HFFc6 (cell line): ENCODE data around the gene BCAS3. TPM values are rescaled to one million over a fixed set of nuclear protein-coding genes. Genes with fewer than 3 reads are reported as not detected.

Source experiments
- DNase-seq: peaks from one replicate; pipeline ENCODE4 v3.0.0-alpha.2; 2018
- H3K27ac Mint-ChIP-seq: 2 replicates; pipeline ENCODE4 v1.8.0; 2020; ENCODE audit warnings: mild to moderate bottlenecking, mixed read lengths
- H3K27me3 Mint-ChIP-seq: 2 replicates; pipeline ENCODE4 v1.8.0; 2021; ENCODE audit warnings: mild to moderate bottlenecking, moderate library complexity, mixed read lengths; ENCODE audit not compliant: insufficient read depth
- H3K36me3 Mint-ChIP-seq: 2 replicates; pipeline ENCODE4 v1.8.0; 2021; ENCODE audit warnings: low read depth, mixed read lengths
- H3K4me1 Mint-ChIP-seq: 2 replicates; pipeline ENCODE4 v1.8.0; 2020; ENCODE audit warnings: low read depth, mixed read lengths
- H3K4me3 Mint-ChIP-seq: 2 replicates; pipeline ENCODE4 v1.8.0; 2020; ENCODE audit warnings: mild to moderate bottlenecking, moderate library complexity, mixed read lengths
- H3K9me3 Mint-ChIP-seq: 2 replicates; pipeline ENCODE4 v1.8.0; 2020; ENCODE audit warnings: mild to moderate bottlenecking, mixed read lengths
- total RNA-seq, 6 experiments: library from RNA; stranded (reverse); fragmentation: NEBNext Ultra II Directional; extraction: Animal tissue kit (Norgen Biotek cat#: 25700); gene quantifications; 2 replicates in 1 of 6; 3 replicates in 5 of 6; pipeline ENCODE4 v1.2.3, GENCODE V29; 2021
- TF ChIP-seq, protein P1 (sequence below): fragments of 200-600 bp; sonication (generic); IDR thresholded peaks from 2 replicates; pipeline ENCODE4 v1.5.0; 2021; ENCODE audit warnings: antibody characterized with exemption, mild to moderate bottlenecking

Gene BCAS3
- total RNA-seq, 6 experiments from 2014 or later, result 9.8 to 13.8 (median 12.0) TPM

GRCh38 chr17:61260071-61260797, 582.6 kb downstream of the BCAS3 start:
- Mint-ChIP-seq H3K27ac (peak overlapping the region; percentile 83), H3K4me1 (peaks cover 35% of the 10 kb centered on the region), H3K27me3 (no peaks in the 10 kb centered on the region), H3K4me3 (peak overlapping the region; percentile 55), H3K9me3 (no peaks in the 10 kb centered on the region), H3K36me3 (no peaks in the 10 kb centered on the region)
- DNase-seq, result peak; percentile 56
- TF ChIP-seq, protein P1, sequence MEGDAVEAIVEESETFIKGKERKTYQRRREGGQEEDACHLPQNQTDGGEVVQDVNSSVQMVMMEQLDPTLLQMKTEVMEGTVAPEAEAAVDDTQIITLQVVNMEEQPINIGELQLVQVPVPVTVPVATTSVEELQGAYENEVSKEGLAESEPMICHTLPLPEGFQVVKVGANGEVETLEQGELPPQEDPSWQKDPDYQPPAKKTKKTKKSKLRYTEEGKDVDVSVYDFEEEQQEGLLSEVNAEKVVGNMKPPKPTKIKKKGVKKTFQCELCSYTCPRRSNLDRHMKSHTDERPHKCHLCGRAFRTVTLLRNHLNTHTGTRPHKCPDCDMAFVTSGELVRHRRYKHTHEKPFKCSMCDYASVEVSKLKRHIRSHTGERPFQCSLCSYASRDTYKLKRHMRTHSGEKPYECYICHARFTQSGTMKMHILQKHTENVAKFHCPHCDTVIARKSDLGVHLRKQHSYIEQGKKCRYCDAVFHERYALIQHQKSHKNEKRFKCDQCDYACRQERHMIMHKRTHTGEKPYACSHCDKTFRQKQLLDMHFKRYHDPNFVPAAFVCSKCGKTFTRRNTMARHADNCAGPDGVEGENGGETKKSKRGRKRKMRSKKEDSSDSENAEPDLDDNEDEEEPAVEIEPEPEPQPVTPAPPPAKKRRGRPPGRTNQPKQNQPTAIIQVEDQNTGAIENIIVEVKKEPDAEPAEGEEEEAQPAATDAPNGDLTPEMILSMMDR, result no peak

- Mint-ChIP-seq H3K36me3 (no peaks in the 10 kb centered on the region), H3K4me1 (peaks cover 43% of the 10 kb centered on the region), H3K27ac (peak overlapping the region; percentile 83), H3K27me3 (no peaks in the 10 kb centered on the region), H3K9me3 (no peaks in the 10 kb centered on the region), H3K4me3 (peak overlapping the region; percentile 55)
- no peak for DNase-seq
- TF ChIP-seq, protein P1, result no peak
These were observed 583.5 kb downstream of the BCAS3 start for GRCh38 chr17:61261001-61261637.

- no peak overlapping the region for H3K4me3 Mint-ChIP-seq
These were observed 587.7 kb downstream of the BCAS3 start for GRCh38 chr17:61265397-61265796.

DNA sequence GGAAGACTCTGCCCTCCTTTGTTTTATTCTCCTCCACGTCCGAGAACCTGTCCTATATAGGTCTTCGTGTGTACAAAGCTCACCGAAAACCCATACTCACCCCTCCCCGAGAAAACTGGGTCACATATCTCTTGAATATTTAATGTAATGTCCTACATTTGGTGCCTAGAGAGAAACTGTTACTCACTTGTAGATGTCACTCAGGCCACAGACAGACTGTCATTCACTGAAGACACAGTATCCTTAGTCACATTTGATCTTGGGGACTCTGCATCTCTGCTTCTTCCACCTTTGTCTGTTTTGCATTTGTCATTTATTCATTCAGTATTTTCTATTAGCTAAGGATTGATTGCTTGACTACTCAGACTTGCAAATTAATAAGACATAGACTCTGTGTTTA, 590.2 kb downstream of the BCAS3 start:
- Mint-ChIP-seq H3K9me3 (no peaks in the 10 kb centered on the region), H3K27ac (no peak overlapping the region), H3K4me3 (no peak overlapping the region), H3K4me1 (peaks cover 18% of the 10 kb centered on the region), H3K27me3 (no peaks in the 10 kb centered on the region), H3K36me3 (no peaks in the 10 kb centered on the region)
- TF ChIP-seq, protein P1, result no peak
- no peak for DNase-seq

More at GRCh38 chr17:61265397-61265796, 587.7 kb downstream of the BCAS3 start:
- Mint-ChIP-seq H3K9me3 (no peaks in the 10 kb centered on the region), H3K36me3 (no peaks in the 10 kb centered on the region), H3K4me1 (peaks cover 36% of the 10 kb centered on the region), H3K27ac (no peak overlapping the region), H3K27me3 (no peaks in the 10 kb centered on the region)
- DNase-seq, result no peak
- TF ChIP-seq, protein P1, result no peak

- Mint-ChIP-seq H3K9me3 (no peaks in the 10 kb centered on the region), H3K36me3 (no peaks in the 10 kb centered on the region; the same call in 1 of the 2 replicates), H3K27ac (no peak overlapping the region), H3K4me1 (peaks cover 14% of the 10 kb centered on the region), H3K4me3 (no peak overlapping the region), H3K27me3 (no peaks in the 10 kb centered on the region)
- DNase-seq, result no peak
- TF ChIP-seq, protein P1, result no peak
These were observed 597.7 kb downstream of the BCAS3 start for GRCh38 chr17:61275395-61275794.
